NCI-H226 (cell line): ENCODE measurements around the gene SEC16B.

Experiments
- DNase-seq: peaks from one replicate; pipeline ENCODE4 v3.0.0-alpha.2; 2015

SEC16B gene

DNA sequence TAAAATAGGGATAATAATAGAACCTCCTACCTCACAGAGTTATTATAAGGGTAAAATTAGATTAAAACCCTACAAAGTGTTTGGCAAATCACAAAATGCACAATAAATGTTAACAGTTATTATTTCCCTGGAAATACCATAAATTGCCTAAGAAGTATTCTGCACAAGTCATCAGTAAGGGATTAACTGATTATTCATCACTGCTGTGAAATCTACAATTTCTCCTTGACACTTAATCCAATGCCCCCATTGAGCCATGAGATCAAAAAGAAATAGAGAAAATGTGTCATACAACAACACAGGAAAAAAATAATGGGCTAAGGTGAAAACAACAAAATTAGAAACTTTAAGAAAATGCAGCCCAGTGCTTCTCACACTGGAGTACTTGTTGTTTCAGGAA is 6.7 kb upstream of the SEC16B start:
- no peak for DNase-seq

DNA sequence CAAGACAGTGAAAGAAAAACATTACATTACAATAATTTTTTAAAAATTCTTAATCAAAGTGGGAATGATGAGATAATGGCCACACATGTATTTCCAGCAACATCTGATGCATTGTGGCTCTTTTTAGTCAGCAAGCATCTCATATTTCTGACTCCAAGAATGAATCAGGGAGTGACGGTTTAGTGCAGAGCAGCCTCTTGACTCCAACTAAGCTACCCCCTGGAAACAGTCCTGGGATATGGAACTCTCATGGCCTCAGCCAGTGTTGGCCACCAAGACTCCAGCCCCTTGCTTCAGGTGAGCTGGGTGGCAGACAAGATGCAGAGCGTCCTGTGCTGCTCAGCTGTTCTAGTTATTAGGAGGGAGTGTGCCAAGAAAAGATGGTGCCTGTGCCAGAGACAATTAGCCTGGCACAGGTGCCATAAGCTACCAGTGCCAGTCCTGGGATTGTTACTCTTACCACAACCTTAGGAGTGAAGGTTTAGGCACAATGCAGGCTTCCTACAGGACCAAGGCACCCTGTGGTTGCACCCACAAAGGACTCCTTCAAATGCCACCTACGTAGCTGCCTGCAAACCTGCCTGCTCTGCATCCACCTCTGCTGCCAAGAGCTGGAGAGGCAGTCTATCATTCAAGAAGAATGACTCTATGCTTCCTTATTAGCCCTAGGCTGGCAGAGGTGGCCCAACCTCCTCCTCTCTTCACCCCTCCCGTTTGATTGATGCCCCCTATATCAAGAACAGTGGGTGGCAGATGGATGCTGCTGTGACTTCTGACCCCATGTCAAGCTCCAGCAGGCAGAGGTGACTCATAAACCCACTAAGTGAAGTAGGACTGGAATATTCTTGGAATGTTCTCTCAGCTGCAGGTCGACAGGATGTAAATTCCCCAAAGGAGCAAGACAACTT is 6.0 kb upstream of the SEC16B start:
- DNase-seq = peak; percentile 81

DNA sequence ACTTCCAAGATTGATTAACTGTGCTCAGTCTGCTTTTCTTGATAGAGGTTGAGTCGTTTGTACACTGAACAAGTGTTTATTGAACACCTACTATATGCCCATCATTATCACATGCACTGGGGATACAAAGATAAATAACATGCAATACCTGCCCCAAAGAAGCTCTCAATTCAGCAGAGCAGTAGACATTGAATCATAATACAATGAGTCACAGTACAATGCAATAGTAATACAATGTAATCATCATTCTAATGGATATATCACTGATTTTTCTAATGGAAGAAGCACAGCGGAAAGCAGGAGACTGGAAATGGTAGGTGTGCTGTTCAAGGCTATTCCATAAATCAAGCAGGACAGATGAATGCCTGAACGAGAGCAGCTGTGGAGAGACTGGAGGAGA is 3.7 kb upstream of the SEC16B start:
- no peak for DNase-seq

DNA sequence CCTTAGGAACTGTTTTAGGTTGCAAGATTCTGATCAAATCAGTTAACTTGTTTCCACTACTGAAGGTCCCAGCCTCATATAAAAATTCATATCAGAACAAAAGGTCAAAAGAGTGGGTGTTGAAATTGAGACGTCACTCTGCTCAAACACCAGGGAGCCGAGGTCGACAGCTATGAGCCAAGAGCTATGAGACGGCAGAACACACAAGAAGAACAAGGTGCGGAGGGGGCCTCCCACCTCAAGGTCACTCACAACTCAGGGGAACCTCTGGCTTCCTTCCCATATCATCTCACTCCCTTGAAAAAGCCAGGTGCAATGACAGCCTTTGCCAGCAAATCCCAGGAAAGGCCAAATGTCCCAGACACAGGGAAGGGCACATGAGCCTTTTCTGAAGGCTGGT is 749 bp downstream of the SEC16B start:
- DNase-seq = no peak

DNA sequence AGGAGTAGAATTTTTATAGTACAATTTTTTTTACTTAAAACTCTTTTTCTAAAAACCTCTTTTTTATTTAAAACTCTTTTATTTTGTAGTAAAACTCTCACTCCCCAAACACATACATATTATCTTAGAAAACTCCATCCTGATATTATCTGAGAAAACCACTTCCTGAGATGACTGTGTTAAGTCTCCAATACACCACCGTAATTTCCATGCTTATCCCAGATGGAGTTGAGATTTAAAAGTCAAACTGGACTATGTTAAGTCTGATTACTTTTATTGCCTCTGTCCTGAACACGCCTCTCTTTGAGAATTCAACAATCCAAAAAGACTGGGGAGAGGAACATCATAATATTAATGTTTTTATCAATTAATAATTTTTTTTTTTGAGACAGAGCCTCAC is 3.7 kb downstream of the SEC16B start:
- DNase-seq = no peak

DNA sequence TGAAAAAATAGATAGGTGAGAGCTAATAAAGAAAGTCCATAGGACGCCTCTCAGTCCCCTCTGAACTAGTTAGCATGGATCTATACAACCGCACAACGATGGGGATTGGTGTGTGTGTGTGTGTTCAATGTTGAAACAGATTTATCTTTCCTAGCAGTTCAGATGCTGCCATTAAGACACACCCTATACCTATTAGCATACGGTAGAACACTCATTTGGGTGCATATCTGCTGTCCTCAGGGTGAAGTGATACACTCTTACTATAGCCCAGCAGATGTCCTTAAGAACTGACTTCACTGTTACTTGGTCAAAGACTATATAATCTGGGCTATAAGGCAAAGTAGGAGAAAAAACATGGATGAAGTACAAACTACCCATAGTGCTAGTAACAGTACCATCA is 4.6 kb downstream of the SEC16B start:
- DNase-seq = no peak

DNA sequence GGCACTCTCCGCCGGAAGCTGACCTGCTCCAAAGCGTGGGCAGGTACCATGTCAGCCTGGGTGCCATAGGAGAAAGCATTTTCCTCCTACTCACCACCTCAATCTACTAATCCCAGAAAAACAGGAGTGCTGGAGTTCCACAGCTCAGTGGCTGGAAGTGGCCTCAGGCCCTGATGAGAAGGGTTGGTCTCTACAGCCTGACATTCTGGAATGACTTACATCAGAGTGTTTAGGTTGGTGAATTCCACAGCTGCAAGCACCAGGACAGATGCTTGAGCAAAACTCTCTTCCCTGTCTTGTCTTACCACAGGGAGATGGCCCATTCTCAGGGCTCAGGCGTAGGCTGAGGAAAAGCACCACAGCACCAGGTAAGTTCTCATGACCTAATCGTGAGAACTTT is 5.5 kb downstream of the SEC16B start:
- DNase-seq = no peak

DNA sequence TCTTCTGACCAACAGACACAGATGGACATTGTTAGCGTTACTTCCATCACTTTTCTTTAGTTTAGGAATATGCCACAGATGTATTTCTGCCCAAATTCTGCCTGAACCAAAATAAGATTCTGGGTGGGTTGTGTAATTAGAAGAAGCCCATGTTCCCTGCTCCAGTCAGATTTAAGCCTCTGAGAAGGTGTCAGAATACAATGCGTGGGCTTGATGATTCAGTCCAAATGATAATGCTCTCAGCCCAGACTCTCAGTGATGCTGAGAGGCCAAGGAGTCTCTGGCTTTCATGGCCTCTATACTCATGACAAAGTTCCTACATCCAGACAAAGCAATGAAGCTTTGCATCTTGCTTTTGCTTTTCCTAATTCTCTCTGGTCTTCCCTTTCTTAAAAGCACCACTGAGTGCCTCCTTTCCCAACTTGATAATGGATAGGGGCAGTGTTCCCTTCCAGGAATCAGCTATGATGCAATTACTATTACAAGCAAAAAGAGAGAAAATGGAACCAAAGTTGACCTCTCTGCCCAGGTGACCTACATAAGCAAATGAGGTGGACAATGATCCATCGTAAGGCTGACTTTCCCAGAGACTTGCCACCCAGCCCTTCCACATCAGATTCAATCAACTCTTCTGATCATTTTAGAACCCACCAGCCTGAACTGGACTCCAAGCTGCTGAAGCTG is 8.8 kb downstream of the SEC16B start:
- peak; percentile 12 for DNase-seq

DNA sequence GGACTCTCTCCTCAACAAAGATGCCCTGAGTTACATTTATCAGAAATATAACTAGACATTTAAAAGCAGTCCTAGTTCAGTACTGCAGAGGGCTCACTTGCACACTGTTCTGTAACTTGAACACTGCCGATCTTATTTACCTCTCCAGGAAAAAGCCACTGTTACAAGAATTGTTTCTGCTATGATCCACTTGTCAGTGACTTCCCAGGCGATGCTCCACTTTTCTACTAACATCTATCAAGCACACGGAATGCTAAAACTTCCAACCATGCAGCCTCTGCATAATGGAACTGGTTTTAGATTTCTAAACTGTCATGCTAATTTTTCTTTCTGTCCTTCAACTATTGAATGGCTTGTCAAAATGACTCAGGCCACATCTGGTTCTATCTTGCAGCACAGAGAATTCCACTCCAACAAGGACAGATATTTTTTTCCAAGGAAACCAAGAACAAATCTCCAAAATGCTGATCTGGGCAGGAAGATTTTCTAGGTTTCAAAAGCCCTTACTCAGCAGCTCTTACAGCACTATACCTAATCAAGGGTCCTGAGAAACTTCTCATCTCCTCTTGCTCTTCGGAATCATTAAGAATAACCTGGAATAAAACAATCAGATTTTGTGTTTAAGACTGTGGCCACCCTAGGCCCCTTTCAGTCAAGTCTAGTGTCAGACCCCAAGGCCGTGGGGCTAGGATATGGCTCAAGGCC is 9.9 kb downstream of the SEC16B start:
- peak; percentile 24 for DNase-seq

DNA sequence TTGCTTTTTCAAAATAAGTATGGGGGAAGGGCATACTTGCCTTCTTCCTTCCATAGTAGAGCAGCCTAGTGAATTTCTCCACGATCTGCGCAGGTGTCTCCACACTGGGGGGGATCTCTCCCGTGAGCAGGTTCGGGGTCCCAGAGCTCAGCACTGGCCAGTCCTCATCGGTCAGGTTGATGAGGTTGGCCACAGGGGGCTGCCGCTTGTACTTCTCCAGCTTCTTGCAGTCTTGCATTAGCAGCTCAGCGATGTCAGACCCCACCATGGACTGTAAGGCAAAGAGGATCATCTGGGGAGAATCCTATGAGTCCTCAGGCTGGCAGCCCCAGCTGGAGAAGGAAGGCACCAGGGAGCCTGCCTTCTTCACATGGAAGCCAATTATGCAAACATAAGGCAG is 11.8 kb downstream of the SEC16B start:
- DNase-seq = no peak

DNA sequence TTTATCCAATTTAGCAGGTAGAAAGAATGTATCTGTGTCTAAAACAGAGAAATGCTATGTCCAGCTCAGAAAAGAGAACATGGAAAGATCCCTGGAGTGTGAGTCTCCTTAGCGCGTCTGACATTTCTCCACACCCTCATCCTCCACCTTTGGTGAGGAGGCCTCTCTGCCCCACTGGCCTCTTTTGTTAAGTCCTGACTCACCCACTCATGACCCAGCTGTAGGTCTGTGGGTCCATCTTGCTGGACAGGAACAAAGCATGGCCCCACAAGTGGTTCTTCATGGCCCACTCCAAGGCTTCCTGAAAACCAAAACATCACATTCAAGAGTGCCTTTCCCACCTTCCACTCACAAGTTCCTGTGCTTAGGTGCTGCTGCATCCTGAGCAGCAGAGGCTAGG is 15.8 kb downstream of the SEC16B start:
- no peak for DNase-seq

DNA sequence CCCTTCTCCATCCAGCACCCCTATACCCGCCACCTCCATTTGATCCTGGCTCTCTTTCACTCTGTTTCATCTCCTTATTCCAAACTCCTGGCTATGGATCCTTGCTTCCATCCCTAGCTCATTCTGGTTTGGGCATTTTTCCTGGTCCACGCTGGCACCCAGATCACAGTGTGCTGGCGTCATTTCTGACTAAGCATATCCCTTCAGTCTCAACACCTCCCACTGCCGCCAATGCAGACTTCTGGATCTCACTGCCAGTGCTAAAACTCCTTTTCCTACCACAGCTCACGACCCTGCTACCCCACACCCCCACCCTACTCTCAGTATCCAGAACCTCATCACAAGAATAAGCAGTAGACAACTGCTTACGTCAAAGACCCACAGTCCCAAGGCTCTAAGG is 16.3 kb downstream of the SEC16B start:
- DNase-seq = no peak

DNA sequence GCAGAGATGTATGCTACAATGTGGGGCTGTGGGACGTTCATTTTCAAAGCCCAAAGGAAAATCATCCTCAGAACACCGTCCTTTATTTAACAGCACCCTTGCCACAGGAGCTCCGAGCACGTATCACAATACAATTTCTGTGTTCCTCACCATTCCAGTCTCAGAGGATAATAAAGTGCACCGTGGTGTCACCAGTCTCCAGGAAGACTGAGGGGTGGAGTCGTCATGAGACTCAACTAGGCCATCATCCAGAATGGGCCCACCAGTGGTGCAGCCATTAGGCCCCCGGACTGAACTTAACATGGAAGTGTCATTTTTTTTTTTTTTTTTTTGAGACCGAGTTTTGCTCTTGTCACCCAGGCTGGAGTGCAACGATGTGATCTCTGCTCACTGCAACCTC is 17.2 kb downstream of the SEC16B start:
- no peak for DNase-seq

DNA sequence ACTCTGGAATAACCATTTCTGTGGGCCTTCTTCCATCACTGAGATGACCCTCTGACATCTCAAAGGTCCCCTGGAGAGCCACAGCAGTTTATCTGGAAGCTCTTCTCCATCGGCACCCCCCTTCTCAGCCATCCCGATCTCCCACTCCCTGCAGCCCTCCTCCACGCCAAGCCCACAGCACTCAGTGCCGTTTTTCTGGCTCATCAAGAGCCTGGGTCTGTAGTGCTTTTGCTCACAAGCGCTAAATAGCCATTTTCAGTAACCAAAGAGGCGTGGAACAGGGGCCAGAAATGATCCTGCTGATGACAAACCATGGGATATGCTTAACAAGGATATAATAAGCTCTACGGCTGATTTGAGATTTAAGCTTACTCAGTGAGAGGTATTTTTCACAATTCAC is 17.6 kb downstream of the SEC16B start:
- DNase-seq = no peak

DNA sequence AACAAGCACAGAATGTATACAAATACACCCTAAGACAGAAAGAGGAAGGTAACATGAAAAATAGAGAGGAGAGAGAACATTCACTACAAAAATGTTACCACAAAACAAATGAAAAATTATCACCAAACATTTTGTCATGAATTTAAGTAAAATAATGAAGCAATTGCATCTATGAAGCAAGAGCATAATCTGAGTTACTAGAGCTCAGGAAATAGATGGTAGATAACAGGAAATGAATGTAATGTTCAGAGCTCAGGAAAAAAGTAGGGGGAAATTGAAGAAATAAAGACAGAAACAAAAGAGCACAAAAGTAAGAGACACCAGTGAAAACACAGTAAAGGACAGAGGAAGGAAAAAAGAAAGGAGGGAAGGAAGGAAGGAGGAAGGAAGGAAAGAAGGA is 19.4 kb downstream of the SEC16B start:
- DNase-seq = no peak

DNA sequence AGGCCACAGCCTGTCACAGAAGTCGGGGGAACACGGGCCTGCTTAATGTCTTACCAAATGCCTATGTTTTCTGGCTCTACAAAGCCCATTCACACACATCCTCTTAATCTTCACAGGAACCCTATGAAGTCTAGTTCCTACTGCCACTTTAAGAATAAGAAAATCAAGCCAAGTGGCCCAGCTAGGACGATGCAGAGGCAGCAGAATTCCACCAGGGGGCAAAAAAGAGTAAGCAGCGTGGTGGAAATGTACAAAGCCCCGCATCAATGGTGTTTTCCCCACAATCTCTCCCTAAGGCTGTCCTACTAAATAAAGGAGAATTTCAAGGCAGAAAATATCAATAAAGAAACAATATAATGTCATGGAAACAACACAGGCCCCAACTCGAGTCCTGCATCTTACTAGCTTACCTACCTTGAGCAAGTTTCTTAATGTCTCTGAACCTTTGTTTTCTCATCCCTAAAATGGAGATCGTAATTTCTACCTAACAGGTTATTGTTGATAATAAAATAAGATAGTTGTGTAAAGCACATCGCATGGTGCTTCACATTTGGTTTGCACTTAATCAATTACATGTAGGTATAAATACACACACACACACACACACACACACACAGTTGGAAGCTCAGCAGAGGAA is 21.4 kb downstream of the SEC16B start:
- DNase-seq = peak; percentile 47

DNA sequence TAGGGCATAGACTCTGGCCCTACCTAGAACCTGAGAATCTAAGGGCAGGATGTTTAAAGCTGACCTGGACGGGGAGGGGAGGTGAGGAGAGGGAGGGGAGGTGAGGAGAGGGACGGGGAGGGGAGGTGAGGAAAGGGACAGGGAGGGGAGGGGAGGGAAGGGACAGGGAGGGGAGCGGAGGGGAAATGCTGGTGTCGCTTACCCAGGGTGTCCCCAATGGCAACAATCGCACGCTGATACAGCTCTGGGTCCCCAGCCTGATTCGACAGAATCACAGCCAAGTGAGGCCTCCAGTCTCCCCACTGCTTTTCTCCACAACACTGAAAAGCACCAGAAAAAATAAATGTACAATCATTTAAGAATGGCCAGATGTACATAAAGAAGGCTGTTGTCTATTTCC is 22.2 kb downstream of the SEC16B start:
- no peak for DNase-seq

DNA sequence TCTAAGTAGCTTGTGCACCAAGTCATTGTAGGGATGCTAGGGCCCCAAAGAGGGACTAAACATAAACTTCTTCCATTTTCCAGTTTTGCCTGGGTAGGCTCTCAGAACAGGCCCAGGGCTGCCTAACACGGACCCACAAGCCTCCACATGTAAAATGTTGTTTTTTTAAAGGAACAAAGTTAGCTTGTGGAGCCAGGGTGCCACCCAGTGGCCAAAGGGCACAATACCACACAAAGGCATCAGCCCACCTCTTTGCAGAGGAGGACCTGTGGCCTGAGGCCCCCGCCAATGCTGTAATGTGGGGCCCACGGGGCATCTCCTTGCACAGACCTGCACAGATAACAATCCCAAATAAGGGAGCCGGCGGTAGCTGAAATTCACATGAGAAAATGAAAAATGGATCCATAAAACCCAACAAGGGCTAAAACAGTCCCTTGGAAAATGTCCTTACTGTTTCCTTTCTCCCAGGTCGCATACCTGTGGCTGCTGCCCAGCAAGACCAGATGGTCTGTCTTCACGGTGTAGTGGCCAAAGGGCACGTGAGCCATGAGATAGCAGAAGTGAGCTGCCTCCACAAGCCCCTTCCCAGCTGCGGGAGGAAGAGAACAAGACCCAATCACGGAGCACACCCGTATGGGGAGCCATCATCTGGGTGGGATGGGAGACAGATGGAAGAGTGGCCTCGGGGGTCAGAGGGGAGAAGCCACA is 23.8 kb downstream of the SEC16B start:
- DNase-seq = peak; percentile 45

DNA sequence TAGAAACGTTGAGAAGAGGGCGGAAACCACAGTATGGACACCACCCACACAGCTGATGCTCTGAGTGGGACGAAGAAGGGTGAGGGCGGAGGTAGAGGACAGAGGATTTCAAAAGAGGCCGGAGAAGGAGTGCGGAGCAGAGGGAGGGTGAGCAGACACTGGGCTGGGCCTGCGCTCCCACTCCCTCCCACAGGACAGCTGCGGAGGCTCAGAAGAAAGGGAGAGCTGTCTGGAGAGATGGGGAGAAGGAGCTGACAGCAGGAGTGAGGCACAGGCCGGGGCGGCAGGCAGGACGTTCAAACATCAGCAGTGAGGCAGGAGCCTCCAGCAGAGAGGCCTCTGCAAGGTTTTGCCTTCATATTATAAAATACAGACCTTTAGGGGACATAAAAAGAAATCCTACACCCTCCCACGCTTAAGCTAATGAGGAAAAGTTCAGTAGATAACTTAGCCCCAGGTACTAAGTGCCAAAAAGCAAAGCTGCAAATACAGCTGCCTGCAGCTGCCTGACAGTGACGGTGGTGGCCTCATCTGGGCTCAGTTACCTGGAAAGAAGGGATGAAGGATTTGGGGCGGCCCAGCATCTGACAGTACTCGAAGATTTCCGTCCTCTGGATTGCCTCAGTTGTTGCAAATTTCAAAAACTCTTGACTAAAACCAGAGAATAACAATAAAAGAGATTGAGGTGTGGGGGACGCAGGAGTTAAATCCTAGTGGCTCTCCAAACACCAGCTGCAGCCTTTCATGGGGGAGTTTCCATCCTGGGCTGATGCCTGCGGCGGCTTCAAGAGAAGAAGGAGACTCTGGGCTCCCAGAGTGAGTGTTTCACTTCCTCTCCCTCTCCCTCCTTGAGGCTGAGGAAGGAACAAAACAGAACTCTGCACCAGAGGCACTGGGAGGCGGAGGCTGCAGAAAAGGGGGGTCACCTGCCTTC is 25.6 kb downstream of the SEC16B start:
- DNase-seq = no peak

DNA sequence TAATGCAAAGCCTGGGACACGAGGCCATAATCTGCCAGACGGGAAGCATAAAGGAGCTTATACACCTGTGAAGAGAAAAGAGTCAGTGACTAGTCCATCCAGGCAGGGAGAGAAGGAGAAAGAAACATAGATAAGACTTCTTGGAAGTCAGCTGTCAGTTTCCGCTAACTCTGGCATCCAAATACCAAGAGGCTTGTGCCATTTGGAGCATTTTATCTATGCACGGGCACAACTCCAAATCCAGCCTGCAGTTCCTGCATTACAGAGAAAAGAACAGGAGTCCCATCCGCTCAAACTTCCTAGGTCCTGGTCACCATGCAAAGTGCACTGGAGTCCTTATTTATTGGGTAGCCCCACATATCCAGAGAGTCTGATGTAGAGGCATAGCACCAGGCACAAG is 27.9 kb downstream of the SEC16B start:
- DNase-seq = no peak

DNA sequence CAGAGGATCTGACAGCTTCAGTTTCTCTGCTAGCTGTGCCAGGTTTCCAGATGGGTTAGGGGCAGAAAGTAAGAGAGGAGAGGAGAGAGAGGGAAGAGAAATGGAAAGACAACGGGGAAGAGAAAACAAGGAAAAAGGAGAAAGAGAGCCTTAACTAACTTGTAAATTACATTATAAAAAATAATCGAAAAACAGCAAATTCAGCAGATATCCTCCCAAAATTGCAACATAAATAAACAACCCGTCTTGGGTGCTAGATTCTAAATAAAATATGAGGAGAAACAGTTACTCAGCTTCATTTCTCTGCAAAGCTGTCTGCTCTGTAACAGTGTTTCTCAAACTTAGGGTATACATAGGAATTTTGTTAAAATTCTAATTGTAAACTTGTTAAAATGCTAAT is 29.2 kb downstream of the SEC16B start:
- no peak for DNase-seq

DNA sequence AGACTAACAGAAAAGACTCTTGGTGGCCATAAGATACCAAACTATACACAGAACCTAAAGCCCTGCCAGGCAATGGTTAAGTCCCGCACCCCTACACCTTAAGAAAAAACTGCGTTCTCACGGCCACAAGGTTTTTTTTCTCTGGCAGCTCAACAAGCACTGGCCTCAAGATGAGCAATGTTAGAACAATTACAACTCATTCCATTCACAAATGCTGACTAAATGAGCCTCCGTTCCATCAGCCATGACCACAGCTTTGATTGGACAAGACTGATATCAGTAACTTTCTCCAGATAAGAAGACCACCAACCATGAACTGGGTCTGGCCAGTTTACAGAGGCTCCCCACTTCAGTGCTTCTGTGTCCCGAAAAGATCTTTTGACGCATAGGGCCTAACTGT is 31.9 kb downstream of the SEC16B start:
- peak; percentile 83 for DNase-seq
